ENCODE measurements around the gene CYP4F3. TPM values are rescaled to one million over a fixed set of nuclear protein-coding genes. Genes with fewer than 3 reads are reported as not detected.
A peak's percentile ranks its signal among the peaks of the same experiment; 100 is the strongest.

CYP4F3 gene
- total RNA-seq, 1 donor from 2014 or later = 0.24 TPM

DNA sequence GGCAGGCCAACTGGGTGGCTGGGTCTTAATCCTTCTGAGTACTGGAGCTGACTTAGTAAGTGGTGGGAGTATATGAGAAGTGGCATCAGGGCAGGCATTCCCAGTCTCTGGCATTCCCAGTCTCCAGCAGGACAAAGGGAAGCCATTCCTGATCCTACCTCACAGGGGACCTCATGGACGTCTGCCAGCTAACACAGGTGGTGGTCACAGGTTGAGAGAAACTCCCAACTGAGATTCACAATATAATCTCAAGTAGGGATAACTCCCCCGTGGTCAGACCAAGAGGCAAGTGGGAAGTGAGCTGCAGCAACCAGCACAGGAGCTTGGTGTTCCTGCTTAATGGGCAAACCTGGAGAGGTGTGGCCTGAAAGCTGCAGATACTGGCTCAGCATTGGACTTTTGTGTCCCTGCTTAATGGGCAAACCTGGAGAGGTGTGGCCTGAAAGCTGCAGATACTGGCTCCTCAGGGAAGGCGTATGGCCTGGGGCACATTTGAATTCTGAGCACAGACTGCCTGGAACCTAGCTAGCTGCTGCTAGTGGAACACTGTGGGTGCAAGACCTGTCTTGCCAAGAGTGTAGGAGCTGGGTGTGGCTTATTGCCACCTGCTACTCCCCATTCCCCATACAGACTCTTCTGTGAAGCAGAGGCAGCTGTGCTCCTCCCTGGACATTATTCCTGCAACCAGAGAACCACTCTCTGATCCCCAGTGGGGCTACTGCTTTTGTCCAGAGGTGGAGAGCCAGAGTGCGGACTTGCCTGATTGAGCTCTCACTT is 61.2 kb downstream of the CYP4F3 start:
- intact Hi-C loops (cut with DNase I) = no loop called here
- DNase-seq = no peak
- peak; percentile 29 for ATAC-seq (ENCODE audit: poor library complexity)

DNA sequence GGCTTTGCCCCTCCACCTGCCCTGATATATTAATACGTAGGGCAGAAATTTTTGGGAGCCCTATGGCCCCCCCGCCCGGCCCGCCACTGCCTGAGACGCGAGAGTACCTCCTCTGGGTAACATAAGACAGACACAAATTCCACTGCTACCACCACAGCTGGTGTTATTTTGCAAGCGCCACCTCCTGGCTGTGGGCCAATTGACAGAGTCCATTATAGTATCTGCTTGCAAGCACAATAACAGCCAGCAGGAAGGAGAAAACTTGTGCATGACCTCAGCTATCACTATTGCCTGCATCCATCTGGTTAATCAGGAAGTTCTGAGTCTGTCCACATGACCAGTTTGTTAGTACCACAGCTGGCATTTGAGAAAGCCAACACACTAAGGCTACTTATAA is 61.8 kb downstream of the CYP4F3 start:
- intact Hi-C loops (cut with DNase I) = no loop called here
- ATAC-seq (ENCODE audit: poor library complexity) (peak; percentile 95), DNase-seq (peak; percentile 90)

Other genes with a start within 250 kb of the CYP4F3 start
- gene AKAP8L, start 221.9 kb upstream of the CYP4F3 start, total RNA-seq = 74.5 TPM
- 21.9 TPM for gene WIZ, start 190.9 kb upstream of the CYP4F3 start, total RNA-seq
- gene RASAL3, start 176.4 kb upstream of the CYP4F3 start, total RNA-seq = 0.65 TPM
- not detected for gene PGLYRP2, start 161.4 kb upstream of the CYP4F3 start, total RNA-seq
- gene CYP4F22, start 132.4 kb upstream of the CYP4F3 start, total RNA-seq = not detected
- not detected for gene CYP4F8, start 25.7 kb upstream of the CYP4F3 start, total RNA-seq
- gene CYP4F12, start 32.2 kb downstream of the CYP4F3 start, total RNA-seq = 5.2 TPM
- gene OR10H2, start 87.1 kb downstream of the CYP4F3 start, total RNA-seq = not detected
- not detected for gene OR10H3, start 97.1 kb downstream of the CYP4F3 start, total RNA-seq
- gene OR10H5, start 146.8 kb downstream of the CYP4F3 start, total RNA-seq = not detected
- gene OR10H1, start 174.8 kb downstream of the CYP4F3 start, total RNA-seq = not detected

All from Right ventricle myocardium superior (tissue), 1 donor.